Tibial nerve (tissue), 4 donors: Measurements from ENCODE around the gene SLC2A5. TPM values are rescaled to one million over a fixed set of nuclear protein-coding genes. Genes with fewer than 3 reads are reported as not detected.

Experiments
- DNase-seq, 2 donors: peaks; one replicate each; pipeline ENCODE4 v3.0.0-alpha.2; 2019; ENCODE audit warnings: low spot score in 2 of 2
- H3K27ac ChIP-seq, 4 donors: fragments of 200-600 bp; sonication (generic) in 3 of 4; one replicate each; pipeline ENCODE4 v1.5.1; 2017 to 2019; ENCODE audit warnings: mild to moderate bottlenecking in 1 of 4
- H3K27me3 ChIP-seq, 2 donors: fragments of 200-600 bp; sonication (generic) in 1 of 2; one replicate each; pipeline versions ENCODE4 v1.5.1 to v1.6.0; 2017 to 2019
- H3K36me3 ChIP-seq, 3 donors: fragments of 200-600 bp; sonication (generic); one replicate each; pipeline ENCODE4 v1.5.1; 2018 to 2019
- H3K4me1 ChIP-seq, 4 donors: fragments of 200-600 bp; sonication (generic) in 3 of 4; one replicate each; pipeline ENCODE4 v1.5.1; 2017 to 2019
- H3K4me3 ChIP-seq, 4 donors: fragments of 200-600 bp; sonication (generic) in 3 of 4; one replicate each; pipeline ENCODE4 v1.5.1; 2017 to 2019; ENCODE audit warnings: mild to moderate bottlenecking in 1 of 4, moderate library complexity in 1 of 4
- H3K9me3 ChIP-seq, 4 donors: fragments of 200-600 bp; sonication (generic) in 3 of 4; one replicate each; pipeline ENCODE4 v1.5.1; 2017 to 2019
- CTCF ChIP-seq, 5 experiments: fragments of 200-600 bp in 3 of 5; fragments of 450-650 bp in 2 of 5; sonication (generic) in 3 of 5; IDR thresholded peaks; one replicate each; pipeline ENCODE4 v1.5.1; 2016 to 2019; ENCODE audit warnings: antibody characterized with exemption in 5 of 5, mild to moderate bottlenecking in 3 of 5, moderate library complexity in 2 of 5
- EP300 ChIP-seq, 2 donors: sonication (generic); formaldehyde crosslinking; IDR thresholded peaks; one replicate each; pipeline ENCODE4 v1.6.1; 2017; ENCODE audit warnings: antibody characterized with exemption in 2 of 2, mild to moderate bottlenecking in 1 of 2
- POLR2A ChIP-seq, 2 donors: fragments of 450-650 bp; IDR thresholded peaks; one replicate each; pipeline ENCODE4 v1.6.1; 2017; ENCODE audit warnings: antibody characterized with exemption in 2 of 2, mild to moderate bottlenecking in 2 of 2, moderate library complexity in 2 of 2
- WGBS, 2 donors: methylation state at CpG; one replicate each; pipeline ENCODE4 v1.1.5; 2018; 5-methylcytosine and 5-hydroxymethylcytosine counted together
- total RNA-seq, 4 donors: library from RNA; depleted of rRNA; stranded (reverse); fragments of >200 nt; gene quantifications; one replicate each; pipeline ENCODE4 v1.1.0, GENCODE V29; 2016

Gene SLC2A5
- total RNA-seq, 4 donors from 2014 or later: 1.9 to 15.7 (median 5.2) TPM

- Histone ChIP-seq H3K36me3 (no peaks in the 10 kb centered on the region), H3K27ac (peak overlapping the region in 3 of 4 donors; percentile 67 to 74 (median 72)), H3K4me3 (peak overlapping the region in 2 of 4 donors; percentile 30 to 35), H3K27me3 (no peaks in the 10 kb centered on the region), H3K4me1 (peaks cover 0 to 37% (median 15%) of the 10 kb centered on the region in 4 donors), H3K9me3 (no peaks in the 10 kb centered on the region)
- TF ChIP-seq POLR2A (IDR thresholded peaks at IDR 0.05) (no peak), CTCF (IDR thresholded peaks at IDR 0.05) (no peak), EP300 (IDR thresholded peaks at IDR 0.05) (no peak)
- WGBS, 2 donors: 46 to 47% methylated on average over 4 of the region's 4 CpGs
- no peak for DNase-seq
These were observed 482 bp downstream of the SLC2A5 start for GRCh38 chr1:9068981-9069325.

- Histone ChIP-seq H3K36me3 (no peaks in the 10 kb centered on the region), H3K27ac (peak overlapping the region in 2 of 4 donors; percentile 61), H3K27me3 (no peaks in the 10 kb centered on the region), H3K4me3 (no peak overlapping the region), H3K9me3 (no peaks in the 10 kb centered on the region), H3K4me1 (peaks cover 0 to 46% (median 15%) of the 10 kb centered on the region in 4 donors)
- 67% methylated on average over 24 of the region's 24 CpGs for WGBS, 2 donors
- peak; percentile 54 to 58 for DNase-seq
- TF ChIP-seq EP300 (IDR thresholded peaks at IDR 0.05): peak; percentile 50 to 78
- TF ChIP-seq CTCF (IDR thresholded peaks at IDR 0.05): peak in 1 of 5 experiments; percentile 16
- TF ChIP-seq POLR2A (IDR thresholded peaks at IDR 0.05): no peak
These were observed 2.3 kb downstream of the SLC2A5 start for GRCh38 chr1:9066945-9067807.

- WGBS, 2 donors: 55 to 59% methylated on average over 7 of the region's 7 CpGs
- H3K36me3 ChIP-seq: no peaks in the 10 kb centered on the region
- no peaks in the 10 kb centered on the region for H3K9me3 ChIP-seq
- no peak for DNase-seq
- H3K27me3 ChIP-seq: no peaks in the 10 kb centered on the region
- peak overlapping the region in 2 of 4 donors; percentile 41 to 56 for H3K27ac ChIP-seq
- no peak overlapping the region for H3K4me3 ChIP-seq
- TF ChIP-seq EP300 (IDR thresholded peaks at IDR 0.05): no peak
- peaks cover 0 to 53% (median 15%) of the 10 kb centered on the region in 4 donors for H3K4me1 ChIP-seq
These were observed 4.2 kb downstream of the SLC2A5 start for GRCh38 chr1:9065213-9065751.

- TF ChIP-seq EP300 (IDR thresholded peaks at IDR 0.05) (no peak), CTCF (IDR thresholded peaks at IDR 0.05) (no peak), POLR2A (IDR thresholded peaks at IDR 0.05) (no peak)
- H3K9me3 ChIP-seq: no peaks in the 10 kb centered on the region
- H3K4me3 ChIP-seq: no peak overlapping the region
- 72 to 77% methylated on average over 5 of the region's 5 CpGs for WGBS, 2 donors
- no peaks in the 10 kb centered on the region for H3K27me3 ChIP-seq
- no peak overlapping the region for H3K27ac ChIP-seq
- peaks cover 0 to 36% (median 3%) of the 10 kb centered on the region in 4 donors for H3K4me1 ChIP-seq
- no peaks in the 10 kb centered on the region for H3K36me3 ChIP-seq
- DNase-seq: no peak
These were observed 6.6 kb downstream of the SLC2A5 start for GRCh38 chr1:9062846-9063245.

GRCh38 chr1:9062021-9062471, 7.4 kb downstream of the SLC2A5 start:
- 58 to 63% methylated on average over 7 of the region's 7 CpGs for WGBS, 2 donors
- peaks cover 0 to 36% (median 3%) of the 10 kb centered on the region in 4 donors for H3K4me1 ChIP-seq
- no peak for DNase-seq
- TF ChIP-seq EP300 (IDR thresholded peaks at IDR 0.05): no peak
- TF ChIP-seq CTCF (IDR thresholded peaks at IDR 0.05): no peak
- no peak for TF ChIP-seq POLR2A (IDR thresholded peaks at IDR 0.05)
- H3K4me3 ChIP-seq: no peak overlapping the region
- peak overlapping the region in 2 of 4 donors; percentile 29 to 32 for H3K27ac ChIP-seq
- H3K36me3 ChIP-seq: no peaks in the 10 kb centered on the region
- H3K9me3 ChIP-seq: no peaks in the 10 kb centered on the region
- H3K27me3 ChIP-seq: no peaks in the 10 kb centered on the region
